Measurements from ENCODE around the gene NUTM1. TPM values are rescaled to one million over a fixed set of nuclear protein-coding genes. Genes with fewer than 3 reads are reported as not detected.

The NUTM1 gene
- total and polyA plus RNA-seq, 2 of the 13 experiments (the other 11 are each of a cell fraction or from before 2014, with no cell fraction given): not detected

- no peak for TF ChIP-seq ZBTB8A (CRISPR knock-in tag; IDR thresholded peaks at IDR 0.05; ENCODE audit: borderline replicate concordance, low read depth)
- peak; percentile 68 for TF ChIP-seq PHF8 (CRISPR knock-in tag; IDR thresholded peaks at IDR 0.05)
- peak; percentile 97 for TF ChIP-seq THAP11 (CRISPR knock-in tag; IDR thresholded peaks at IDR 0.05)
- TF ChIP-seq ZNF256 (CRISPR knock-in tag; conservative IDR thresholded peaks at IDR 0.05): no peak
- 0 out of 2 replicates have a peak, but pooled peaks have one; percentile 48 for TF ChIP-seq ZNF564 (CRISPR knock-in tag; IDR thresholded peaks at IDR 0.05)
- TF ChIP-seq FOSL1 (CRISPR knock-in tag; IDR thresholded peaks at IDR 0.05; ENCODE audit: borderline replicate concordance): 0 out of 2 replicates have a peak, but pooled peaks have one; percentile 7
- TF ChIP-seq SPEN (CRISPR knock-in tag; IDR thresholded peaks at IDR 0.05; ENCODE audit: low read depth): peak; percentile 40
- TF ChIP-seq ZFX (CRISPR knock-in tag; IDR thresholded peaks at IDR 0.05; ENCODE audit: low read depth): peak; percentile 64
- TF ChIP-seq ASH2L (IDR thresholded peaks at IDR 0.05; ENCODE audit: insufficient read length, low read depth, low read length): peak; percentile 90
- TF ChIP-seq ELF4 (CRISPR knock-in tag; IDR thresholded peaks at IDR 0.05; ENCODE audit: borderline replicate concordance): no peak
- TF ChIP-seq ZNF766 (CRISPR knock-in tag; IDR thresholded peaks at IDR 0.05; ENCODE audit: borderline replicate concordance): peak; percentile 47; the same call in 1 of the 2 replicates
- TF ChIP-seq MXI1 (IDR thresholded peaks at IDR 0.05; ENCODE audit: borderline replicate concordance, low read depth, low read length): peak; percentile 49; the same call in 1 of the 3 replicates
- TF ChIP-seq ZNF180 (CRISPR knock-in tag; IDR thresholded peaks at IDR 0.05; ENCODE audit: borderline replicate concordance, low read depth): 0 out of 2 replicates have a peak, but pooled peaks have one; percentile 21
- no peak for TF ChIP-seq NFIC (IDR thresholded peaks at IDR 0.05; ENCODE audit: low read length)
- TF ChIP-seq BATF2 (CRISPR knock-in tag; IDR thresholded peaks at IDR 0.05): no peak
- TF ChIP-seq FOXA3 (CRISPR knock-in tag; IDR thresholded peaks at IDR 0.05): peak; percentile 68
- peak; percentile 14; the same call in 1 of the 2 replicates for TF ChIP-seq CREB1 (IDR thresholded peaks at IDR 0.05)
- TF ChIP-seq CREB1 (CRISPR knock-in tag; IDR thresholded peaks at IDR 0.05): no peak
- 0 out of 2 replicates have a peak, but pooled peaks have one; percentile 35 for TF ChIP-seq HOXA5 (CRISPR knock-in tag; IDR thresholded peaks at IDR 0.05)
Measured at GRCh38 chr15:34337557-34338306, 5.4 kb upstream of the NUTM1 start, which contains the start of gene SLC12A6 (continued).
